Neutrophil (primary cell): Measurements from ENCODE around the gene DVL1.

Experiments
- H3K27ac ChIP-seq: fragments of 200-600 bp; sonication (generic); 2 replicates; pipeline ENCODE4 v1.5.1; 2016; ENCODE audit warnings: mild to moderate bottlenecking, moderate library complexity
- H3K27me3 ChIP-seq: fragments of 200-600 bp; sonication (generic); 2 replicates; pipeline ENCODE4 v1.6.0; 2016; ENCODE audit warnings: mild to moderate bottlenecking
- H3K36me3 ChIP-seq: fragments of 200-600 bp; sonication (generic); 2 replicates; pipeline ENCODE4 v1.5.1; 2017
- H3K4me1 ChIP-seq, 2 experiments: fragments of 200-600 bp in 1 of 2; sonication (generic) in 1 of 2; 1 replicate in 1 of 2; 2 replicates in 1 of 2; pipeline versions ENCODE4 v1.5.1 to v1.6.1; 2013 to 2016; ENCODE audit warnings: low read depth in 1 of 2, low read length in 1 of 2, mild to moderate bottlenecking in 1 of 2, moderate library complexity in 1 of 2; ENCODE audit not compliant: control insufficient read depth in 1 of 2, insufficient read depth in 1 of 2
- H3K4me3 ChIP-seq, 2 experiments: fragments of 200-600 bp in 1 of 2; sonication (generic) in 1 of 2; 1 replicate in 1 of 2; 2 replicates in 1 of 2; pipeline ENCODE4 v1.5.1; 2013 to 2016; ENCODE audit warnings: low read depth in 1 of 2, low read length in 1 of 2, mild to moderate bottlenecking in 1 of 2, moderate library complexity in 1 of 2
- H3K9me3 ChIP-seq: fragments of 200-600 bp; sonication (generic); 2 replicates; pipeline ENCODE4 v1.5.1; 2016
- CTCF ChIP-seq: fragments of 200-600 bp; sonication (generic); IDR thresholded peaks from 2 replicates; pipeline ENCODE4 v1.5.1; 2016; ENCODE audit warnings: antibody characterized with exemption

The DVL1 gene

GRCh38 chr1:1321477-1321876 lies 27.7 kb downstream of the DVL1 start:
- H3K9me3 ChIP-seq = no peaks in the 10 kb centered on the region
- H3K27ac ChIP-seq = no peak overlapping the region
- H3K36me3 ChIP-seq = peaks cover 46% of the 10 kb centered on the region
- TF ChIP-seq CTCF = no peak
- no peaks in the 10 kb centered on the region for H3K27me3 ChIP-seq
- no peak overlapping the region for H3K4me3 ChIP-seq
- peaks cover 25 to 32% of the 10 kb centered on the region in 2 experiments for H3K4me1 ChIP-seq

- peaks cover 19 to 26% of the 10 kb centered on the region in 2 experiments for H3K4me1 ChIP-seq
- no peak overlapping the region for H3K27ac ChIP-seq
- no peak for TF ChIP-seq CTCF
- no peak overlapping the region for H3K4me3 ChIP-seq
- H3K9me3 ChIP-seq = no peaks in the 10 kb centered on the region
- H3K36me3 ChIP-seq = peaks cover 49% of the 10 kb centered on the region
- no peaks in the 10 kb centered on the region for H3K27me3 ChIP-seq
These were observed 28.4 kb downstream of the DVL1 start for GRCh38 chr1:1320666-1321448.

- H3K4me3 ChIP-seq = no peak overlapping the region
- H3K27ac ChIP-seq = no peak overlapping the region
- TF ChIP-seq CTCF = no peak
- H3K9me3 ChIP-seq = no peaks in the 10 kb centered on the region
- H3K4me1 ChIP-seq = peaks cover 9 to 13% of the 10 kb centered on the region in 2 experiments
- H3K36me3 ChIP-seq = peaks cover 60% of the 10 kb centered on the region
- no peaks in the 10 kb centered on the region for H3K27me3 ChIP-seq
These were observed 29.6 kb downstream of the DVL1 start for GRCh38 chr1:1319646-1319941.

GRCh38 chr1:1318777-1319645 lies 30.2 kb downstream of the DVL1 start:
- Histone ChIP-seq H3K4me1 (peaks cover 7 to 9% of the 10 kb centered on the region in 2 experiments), H3K4me3 (no peak overlapping the region), H3K9me3 (no peaks in the 10 kb centered on the region), H3K36me3 (peaks cover 66% of the 10 kb centered on the region), H3K27ac (no peak overlapping the region), H3K27me3 (no peaks in the 10 kb centered on the region)
- TF ChIP-seq CTCF = no peak

- no peaks in the 10 kb centered on the region for H3K9me3 ChIP-seq
These were observed 31.0 kb downstream of the DVL1 start for GRCh38 chr1:1318131-1318652.

More at GRCh38 chr1:1318131-1318652, 31.0 kb downstream of the DVL1 start:
- TF ChIP-seq CTCF = no peak
- H3K36me3 ChIP-seq = peaks cover 74% of the 10 kb centered on the region
- no peak overlapping the region for H3K27ac ChIP-seq
- no peak overlapping the region for H3K4me3 ChIP-seq
- H3K4me1 ChIP-seq = peaks cover under 1 to 4% of the 10 kb centered on the region in 2 experiments
- no peaks in the 10 kb centered on the region for H3K27me3 ChIP-seq
